Measurements from ENCODE around the gene MBD3L1. TPM values are rescaled to one million over a fixed set of nuclear protein-coding genes. Genes with fewer than 3 reads are reported as not detected.

Gene MBD3L1
- total RNA-seq, 1 donor from 2014 or later, result not detected

- Mint-ChIP-seq H3K9me3 (peaks cover 18% of the 10 kb centered on the region), H3K27me3 (ENCODE audit: insufficient read depth, low read depth) (peaks cover 7% of the 10 kb centered on the region), H3K27ac (no peak overlapping the region), H3K36me3 (peaks cover 56% of the 10 kb centered on the region), H3K4me1 (peaks cover 7% of the 10 kb centered on the region), H3K4me3 (no peak overlapping the region)
- H3K27ac ChIP-seq, result no peak overlapping the region
- H3K4me1 ChIP-seq, result no peaks in the 10 kb centered on the region
- no peak for TF ChIP-seq EZH2 (IDR thresholded peaks at IDR 0.05)
- no peak for TF ChIP-seq EZH2phosphoT487 (IDR thresholded peaks at IDR 0.05)
- TF ChIP-seq CTCF (IDR thresholded peaks at IDR 0.05), result no peak
- no peak overlapping the region for H2AFZ ChIP-seq (replicated peaks)
- H3K27me3 ChIP-seq, result no peaks in the 10 kb centered on the region
- DNase-seq (ENCODE audit: low spot score), result no peak
- H4K20me1 ChIP-seq (ENCODE audit: low read depth), result no peaks in the 10 kb centered on the region
- no peak overlapping the region for H3K4me2 ChIP-seq
- H3K9me3 ChIP-seq (ENCODE audit: low read depth), result no peaks in the 10 kb centered on the region
- H3K9ac ChIP-seq, result no peak overlapping the region
- H3K79me2 ChIP-seq (ENCODE audit: low read depth), result no peaks in the 10 kb centered on the region
- H3F3A ChIP-seq (ENCODE audit: low read depth), result no peaks in the 10 kb centered on the region
- H3K36me3 ChIP-seq, result no peaks in the 10 kb centered on the region
- no peak overlapping the region for H3K4me3 ChIP-seq
Measured at GRCh38 chr19:8827277-8827676, 4.9 kb upstream of the MBD3L1 start.

GRCh38 chr19:8831373-8831772 lies 804 bp upstream of the MBD3L1 start:
- no peaks in the 10 kb centered on the region for H3K79me2 ChIP-seq (ENCODE audit: low read depth)
- H3K27me3 ChIP-seq, result no peaks in the 10 kb centered on the region
- DNase-seq (ENCODE audit: low spot score), result peak; percentile 3
- H4K20me1 ChIP-seq (ENCODE audit: low read depth), result no peaks in the 10 kb centered on the region
- peak overlapping the region; percentile 85 for H3K4me3 ChIP-seq
- H3K4me2 ChIP-seq, result peak overlapping the region; percentile 87
- peaks cover 5% of the 10 kb centered on the region for H3K9me3 ChIP-seq (ENCODE audit: low read depth)
- Mint-ChIP-seq H3K4me1 (peaks cover 7% of the 10 kb centered on the region), H3K27ac (no peak overlapping the region), H3K9me3 (peaks cover 9% of the 10 kb centered on the region), H3K36me3 (peaks cover 26% of the 10 kb centered on the region), H3K4me3 (peak overlapping the region; percentile 92), H3K27me3 (ENCODE audit: insufficient read depth, low read depth) (peaks cover 4% of the 10 kb centered on the region)
- no peaks in the 10 kb centered on the region for H3K36me3 ChIP-seq
- H3K9ac ChIP-seq, result peak overlapping the region; percentile 67
- TF ChIP-seq CTCF (IDR thresholded peaks at IDR 0.05) (no peak), EZH2 (IDR thresholded peaks at IDR 0.05) (no peak), EZH2phosphoT487 (IDR thresholded peaks at IDR 0.05) (no peak)
- peak overlapping the region; percentile 100 for H2AFZ ChIP-seq (replicated peaks)
- H3K27ac ChIP-seq, result no peak overlapping the region
- H3K4me1 ChIP-seq, result no peaks in the 10 kb centered on the region
- H3F3A ChIP-seq (ENCODE audit: low read depth), result peaks cover 5% of the 10 kb centered on the region

- Histone ChIP-seq H3K27ac (no peak overlapping the region), H3K9me3 (ENCODE audit: low read depth) (peaks cover 5% of the 10 kb centered on the region), H3K4me1 (no peaks in the 10 kb centered on the region), H3K36me3 (no peaks in the 10 kb centered on the region), H3K9ac (peak overlapping the region; percentile 67), H4K20me1 (ENCODE audit: low read depth) (no peaks in the 10 kb centered on the region), H3F3A (ENCODE audit: low read depth) (peaks cover 5% of the 10 kb centered on the region), H3K27me3 (no peaks in the 10 kb centered on the region), H3K4me2 (peak overlapping the region; percentile 87), H2AFZ (replicated peaks) (peak overlapping the region; percentile 100), H3K79me2 (ENCODE audit: low read depth) (no peaks in the 10 kb centered on the region), H3K4me3 (peak overlapping the region; percentile 85)
- peaks cover 22% of the 10 kb centered on the region for H3K36me3 Mint-ChIP-seq
- no peak for DNase-seq (ENCODE audit: low spot score)
- peak overlapping the region; percentile 92 for H3K4me3 Mint-ChIP-seq
- TF ChIP-seq EZH2phosphoT487 (IDR thresholded peaks at IDR 0.05) (no peak), EZH2 (IDR thresholded peaks at IDR 0.05) (no peak), CTCF (IDR thresholded peaks at IDR 0.05) (no peak)
- no peak overlapping the region for H3K27ac Mint-ChIP-seq
- peaks cover 9% of the 10 kb centered on the region for H3K9me3 Mint-ChIP-seq
- H3K27me3 Mint-ChIP-seq (ENCODE audit: insufficient read depth, low read depth), result peaks cover 4% of the 10 kb centered on the region
- peaks cover 7% of the 10 kb centered on the region for H3K4me1 Mint-ChIP-seq
Measured at GRCh38 chr19:8831832-8832131, 395 bp upstream of the MBD3L1 start.

Measured in neural progenitor cell (in vitro differentiated cells).